Activated CD8-positive, alpha-beta memory T cell treated with anti-CD3 and anti-CD28 coated beads for 4 hours (primary cell): ENCODE data around the gene FST.

Experiments
- DNase-seq, 2 donors: peaks; one replicate each; pipeline ENCODE4 v3.0.0-alpha.2; 2020; ENCODE audit warnings: low read depth in 2 of 2

Gene FST

GRCh38 chr5:53520813-53521212 is 40.4 kb downstream of the FST start:
- no peak for DNase-seq
